HEK293 (cell line): ENCODE measurements around the gene CELSR1.

Source experiments
- CTCF ChIA-PET: fragments of 350-600 bp; formaldehyde crosslinking; extraction: SDS; loops from one replicate; lab custom pipeline; 2021; ENCODE audit warnings: antibody characterized with exemption; lab: Yijun Ruan, JAX
- POLR2A ChIA-PET: fragments of 300-600 bp; formaldehyde crosslinking; extraction: SDS; loops from one replicate; lab custom pipeline; 2020; ENCODE audit warnings: antibody characterized with exemption, inconsistent platforms; lab: Yijun Ruan, JAX
- H3K27ac ChIP-seq: fragments of 200-500 bp; sonication (Bioruptor generic); 2 replicates; pipeline ENCODE4 v1.5.1; 2014; ENCODE audit warnings: low read depth, low read length, control low read depth, inconsistent platforms; ENCODE audit errors: extremely low read depth
- H3K36me3 ChIP-seq, 2 experiments: fragments of 200-500 bp in 1 of 2; sonication (Bioruptor generic) in 1 of 2; 1 replicate in 1 of 2; 2 replicates in 1 of 2; pipeline ENCODE4 v1.5.1; 2014 to 2017; ENCODE audit warnings: inconsistent platforms in 2 of 2, low read length in 2 of 2; ENCODE audit not compliant: control insufficient read depth in 2 of 2, insufficient read depth in 1 of 2
- H3K4me1 ChIP-seq: fragments of 200-500 bp; sonication (Bioruptor generic); 2 replicates; pipeline ENCODE4 v1.5.1; 2014; ENCODE audit warnings: mild to moderate bottlenecking, low read length, inconsistent platforms; ENCODE audit not compliant: control insufficient read depth, insufficient read depth
- H3K4me3 ChIP-seq: 2 replicates; pipeline ENCODE4 v1.5.1; 2011; ENCODE audit warnings: low read depth, mild to moderate bottlenecking, control low read depth, low read length, moderate library complexity
- H3K9me3 ChIP-seq: fragments of 200-500 bp; sonication (Bioruptor generic); 2 replicates; pipeline ENCODE4 v1.5.1; 2014; ENCODE audit warnings: low read depth, low read length, inconsistent platforms; ENCODE audit not compliant: control insufficient read depth, insufficient read depth
- HOXA7 ChIP-seq: sonication (generic); formaldehyde crosslinking; IDR thresholded peaks from 2 replicates; pipeline ENCODE4 v1.8.1; 2022; ENCODE audit warnings: missing genetic modification reagents, borderline replicate concordance
- HOXC10 ChIP-seq: sonication (generic); formaldehyde crosslinking; IDR thresholded peaks from 2 replicates; pipeline ENCODE4 v1.8.1; 2023; ENCODE audit warnings: mild to moderate bottlenecking, missing genetic modification reagents
- KLF1 ChIP-seq: fragments of 450-650 bp; formaldehyde crosslinking; IDR thresholded peaks from 2 replicates; pipeline ENCODE4 v1.5.1; 2016; ENCODE audit warnings: missing biosample characterization, missing genetic modification characterization
- PRDM1 ChIP-seq: fragments of 450-650 bp; formaldehyde crosslinking; IDR thresholded peaks from 2 replicates; pipeline ENCODE4; 2016; ENCODE audit warnings: missing biosample characterization, missing genetic modification characterization
- SP2 ChIP-seq: fragments of 450-650 bp; formaldehyde crosslinking; IDR thresholded peaks from 2 replicates; pipeline ENCODE4 v1.5.1; 2016; ENCODE audit warnings: missing biosample characterization, missing genetic modification characterization
- TCF7L2 ChIP-seq: IDR thresholded peaks from 2 replicates; pipeline ENCODE4 v1.6.1; 2011; ENCODE audit warnings: low read depth, mild to moderate bottlenecking, inconsistent platforms, low read length, moderate library complexity, borderline replicate concordance
- ZEB2 ChIP-seq: fragments of 450-650 bp; formaldehyde crosslinking; IDR thresholded peaks from 2 replicates; pipeline ENCODE4 v1.5.1; 2016; ENCODE audit warnings: missing biosample characterization, missing genetic modification characterization
- ZFP69B ChIP-seq: fragments of 450-650 bp; formaldehyde crosslinking; IDR thresholded peaks from 2 replicates; pipeline ENCODE4 v1.5.1; 2016; ENCODE audit warnings: missing biosample characterization, missing genetic modification characterization
- ZNF184 ChIP-seq: fragments of 450-650 bp; IDR thresholded peaks from 2 replicates; pipeline ENCODE4 v1.5.1; 2018; ENCODE audit warnings: missing biosample characterization, mild to moderate bottlenecking, missing genetic modification characterization
- ZNF19 ChIP-seq: fragments of 450-650 bp; formaldehyde crosslinking; IDR thresholded peaks from 2 replicates; pipeline ENCODE4; 2016; ENCODE audit warnings: missing biosample characterization, missing genetic modification characterization, low read depth
- ZNF623 ChIP-seq: fragments of 450-650 bp; formaldehyde crosslinking; IDR thresholded peaks from 2 replicates; pipeline ENCODE4 v1.5.1; 2016; ENCODE audit warnings: missing biosample characterization, missing genetic modification characterization
- ZNF768 ChIP-seq: fragments of 450-650 bp; formaldehyde crosslinking; IDR thresholded peaks from 2 replicates; pipeline ENCODE4 v1.5.1; 2018; ENCODE audit warnings: missing biosample characterization, mild to moderate bottlenecking, missing genetic modification characterization
- ZNF777 ChIP-seq: fragments of 450-650 bp; formaldehyde crosslinking; IDR thresholded peaks from 2 replicates; pipeline ENCODE4 v1.5.1; 2017; ENCODE audit warnings: missing biosample characterization, missing genetic modification characterization, borderline replicate concordance
- TF ChIP-seq, protein P1 (sequence below): fragments of 450-650 bp; formaldehyde crosslinking; optimal IDR thresholded peaks from 2 replicates; pipeline ENCODE3; 2016; ENCODE audit warnings: missing biosample characterization, mild to moderate bottlenecking, missing genetic modification characterization
- TF ChIP-seq, protein P2 (sequence below): fragments of 450-650 bp; formaldehyde crosslinking; IDR thresholded peaks from 2 replicates; pipeline ENCODE4 v1.5.1; 2016; ENCODE audit warnings: missing biosample characterization, missing genetic modification characterization
- TF ChIP-seq, protein P3 (sequence below): fragments of 450-650 bp; formaldehyde crosslinking; IDR thresholded peaks from 2 replicates; pipeline ENCODE4 v1.5.1; 2016; ENCODE audit warnings: missing biosample characterization, missing genetic modification characterization
- TF ChIP-seq, protein P4 (sequence below): fragments of 450-650 bp; formaldehyde crosslinking; IDR thresholded peaks from 2 replicates; pipeline ENCODE4 v1.5.1; 2016; ENCODE audit warnings: missing biosample characterization, missing genetic modification characterization

CELSR1 gene

DNA sequence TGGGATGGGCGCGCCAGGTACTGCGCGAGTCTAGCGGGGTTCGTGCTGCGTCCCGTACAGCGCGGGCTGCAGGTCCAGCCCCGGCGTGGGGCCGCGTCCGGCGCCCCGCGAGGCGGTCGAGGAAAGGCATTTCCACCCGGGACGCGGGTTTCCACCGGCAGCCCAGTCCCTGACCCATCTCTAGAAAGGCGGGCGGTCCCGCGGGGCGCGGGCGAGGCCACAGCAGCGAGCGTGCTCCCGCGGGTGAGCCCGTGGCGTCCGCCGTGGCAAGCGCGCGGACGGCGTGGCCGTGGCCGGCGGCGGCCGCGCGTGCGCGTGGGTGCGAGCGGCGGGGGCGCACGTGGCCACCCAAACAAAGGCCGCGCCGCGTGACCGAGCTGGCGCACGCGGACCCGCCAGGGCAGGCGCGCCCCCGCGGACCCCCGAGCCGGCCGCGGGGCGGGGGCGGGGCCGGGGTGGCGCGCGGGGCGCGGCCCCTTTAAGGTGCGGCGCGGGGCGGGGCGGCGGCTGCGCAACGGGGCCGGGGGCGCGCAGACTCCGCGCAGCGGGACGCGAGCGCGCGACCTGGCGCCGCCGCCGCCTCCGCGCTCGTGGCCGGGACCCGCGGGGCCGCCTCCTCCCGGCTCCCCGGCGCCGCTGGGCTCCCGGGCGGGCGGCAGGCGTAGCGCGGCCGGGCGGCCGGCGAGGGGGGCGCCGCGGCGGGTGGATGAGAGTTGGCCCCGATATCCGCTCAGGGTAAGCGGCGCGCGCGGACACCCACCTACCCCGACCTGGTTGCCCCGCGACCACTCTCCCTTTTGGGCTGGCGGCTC lies 39.3 kb upstream of the CELSR1 start:
- ChIA-PET CTCF (interaction anchor here (2.1 kb wide), 1 partner anchor 13 kb away, joined by 10 read pairs; no protein-coding TSS in a partner anchor), POLR2A (no interaction called here)
- Histone ChIP-seq H3K4me1 (peaks cover 24% of the 10 kb centered on the region), H3K36me3 (no peaks in the 10 kb centered on the region), H3K9me3 (no peaks in the 10 kb centered on the region), H3K27ac (peak overlapping the region; percentile 80; the same call in 1 of the 2 replicates), H3K4me3 (peak overlapping the region; percentile 55)
- TF ChIP-seq, protein P1, sequence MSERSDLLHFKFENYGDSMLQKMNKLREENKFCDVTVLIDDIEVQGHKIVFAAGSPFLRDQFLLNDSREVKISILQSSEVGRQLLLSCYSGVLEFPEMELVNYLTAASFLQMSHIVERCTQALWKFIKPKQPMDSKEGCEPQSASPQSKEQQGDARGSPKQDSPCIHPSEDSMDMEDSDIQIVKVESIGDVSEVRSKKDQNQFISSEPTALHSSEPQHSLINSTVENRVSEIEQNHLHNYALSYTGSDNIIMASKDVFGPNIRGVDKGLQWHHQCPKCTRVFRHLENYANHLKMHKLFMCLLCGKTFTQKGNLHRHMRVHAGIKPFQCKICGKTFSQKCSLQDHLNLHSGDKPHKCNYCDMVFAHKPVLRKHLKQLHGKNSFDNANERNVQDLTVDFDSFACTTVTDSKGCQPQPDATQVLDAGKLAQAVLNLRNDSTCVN (tag by site-specific recombination) = peak; percentile 12
- TF ChIP-seq ZNF19 = no peak
- TF ChIP-seq ZNF768 = no peak

DNA sequence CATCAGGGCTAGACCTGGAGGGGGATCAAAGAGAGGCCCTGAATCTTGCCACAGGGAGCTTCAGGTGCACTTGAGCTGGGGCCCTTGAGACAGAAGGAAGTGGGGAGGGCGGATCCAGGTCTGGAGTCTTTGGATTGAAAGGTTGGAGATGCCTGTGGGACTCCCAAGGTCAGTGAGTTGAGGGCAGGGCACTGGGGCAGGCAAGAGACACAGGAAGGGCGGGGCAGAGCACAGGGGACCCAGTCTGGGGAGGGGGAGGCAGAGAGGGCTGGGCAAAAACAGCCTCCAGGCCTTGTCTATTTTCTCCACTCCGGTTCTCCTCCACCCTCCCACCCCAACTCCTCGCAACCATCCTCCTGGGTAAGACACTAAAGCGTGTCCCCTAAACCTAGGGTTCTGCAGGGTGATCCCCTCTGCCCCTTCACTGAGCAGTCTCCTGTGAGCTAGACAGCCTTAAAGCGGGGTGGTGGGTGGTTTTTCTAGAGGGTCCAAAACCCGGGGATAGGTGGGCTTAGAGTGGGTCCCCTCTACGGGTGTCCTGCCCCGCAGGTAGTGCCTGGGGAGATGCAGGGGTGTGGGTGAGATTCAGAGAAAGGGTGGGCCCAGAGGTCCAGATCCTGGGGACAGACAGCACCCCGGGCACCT lies 38.6 kb upstream of the CELSR1 start:
- H3K4me1 ChIP-seq = peaks cover 24% of the 10 kb centered on the region
- no peaks in the 10 kb centered on the region for H3K36me3 ChIP-seq
- TF ChIP-seq ZNF184 (tag by site-specific recombination) = no peak
- peak; percentile 77 for TF ChIP-seq KLF1 (tag by site-specific recombination)
- TF ChIP-seq PRDM1 (tag by site-specific recombination) = no peak
- TF ChIP-seq HOXA7 (CRISPR knock-in tag) = no peak
- no peak for TF ChIP-seq ZNF777 (tag by site-specific recombination)
- TF ChIP-seq, protein P2, sequence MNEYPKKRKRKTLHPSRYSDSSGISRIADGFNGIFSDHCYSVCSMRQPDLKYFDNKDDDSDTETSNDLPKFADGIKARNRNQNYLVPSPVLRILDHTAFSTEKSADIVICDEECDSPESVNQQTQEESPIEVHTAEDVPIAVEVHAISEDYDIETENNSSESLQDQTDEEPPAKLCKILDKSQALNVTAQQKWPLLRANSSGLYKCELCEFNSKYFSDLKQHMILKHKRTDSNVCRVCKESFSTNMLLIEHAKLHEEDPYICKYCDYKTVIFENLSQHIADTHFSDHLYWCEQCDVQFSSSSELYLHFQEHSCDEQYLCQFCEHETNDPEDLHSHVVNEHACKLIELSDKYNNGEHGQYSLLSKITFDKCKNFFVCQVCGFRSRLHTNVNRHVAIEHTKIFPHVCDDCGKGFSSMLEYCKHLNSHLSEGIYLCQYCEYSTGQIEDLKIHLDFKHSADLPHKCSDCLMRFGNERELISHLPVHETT (tag by site-specific recombination) = no peak
- TF ChIP-seq HOXC10 (CRISPR knock-in tag) = no peak
- TF ChIP-seq ZNF623 (tag by site-specific recombination) = peak; percentile 34; the same call in 1 of the 2 replicates
- TF ChIP-seq ZEB2 = no peak
- TF ChIP-seq ZFP69B (tag by site-specific recombination) = peak; percentile 44; the same call in 1 of the 2 replicates
- no peak for TF ChIP-seq TCF7L2
- peak; percentile 46 for TF ChIP-seq SP2 (tag by site-specific recombination)
- TF ChIP-seq, protein P3, sequence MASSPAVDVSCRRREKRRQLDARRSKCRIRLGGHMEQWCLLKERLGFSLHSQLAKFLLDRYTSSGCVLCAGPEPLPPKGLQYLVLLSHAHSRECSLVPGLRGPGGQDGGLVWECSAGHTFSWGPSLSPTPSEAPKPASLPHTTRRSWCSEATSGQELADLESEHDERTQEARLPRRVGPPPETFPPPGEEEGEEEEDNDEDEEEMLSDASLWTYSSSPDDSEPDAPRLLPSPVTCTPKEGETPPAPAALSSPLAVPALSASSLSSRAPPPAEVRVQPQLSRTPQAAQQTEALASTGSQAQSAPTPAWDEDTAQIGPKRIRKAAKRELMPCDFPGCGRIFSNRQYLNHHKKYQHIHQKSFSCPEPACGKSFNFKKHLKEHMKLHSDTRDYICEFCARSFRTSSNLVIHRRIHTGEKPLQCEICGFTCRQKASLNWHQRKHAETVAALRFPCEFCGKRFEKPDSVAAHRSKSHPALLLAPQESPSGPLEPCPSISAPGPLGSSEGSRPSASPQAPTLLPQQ (tag by site-specific recombination) = peak; percentile 72
- TF ChIP-seq, protein P4, sequence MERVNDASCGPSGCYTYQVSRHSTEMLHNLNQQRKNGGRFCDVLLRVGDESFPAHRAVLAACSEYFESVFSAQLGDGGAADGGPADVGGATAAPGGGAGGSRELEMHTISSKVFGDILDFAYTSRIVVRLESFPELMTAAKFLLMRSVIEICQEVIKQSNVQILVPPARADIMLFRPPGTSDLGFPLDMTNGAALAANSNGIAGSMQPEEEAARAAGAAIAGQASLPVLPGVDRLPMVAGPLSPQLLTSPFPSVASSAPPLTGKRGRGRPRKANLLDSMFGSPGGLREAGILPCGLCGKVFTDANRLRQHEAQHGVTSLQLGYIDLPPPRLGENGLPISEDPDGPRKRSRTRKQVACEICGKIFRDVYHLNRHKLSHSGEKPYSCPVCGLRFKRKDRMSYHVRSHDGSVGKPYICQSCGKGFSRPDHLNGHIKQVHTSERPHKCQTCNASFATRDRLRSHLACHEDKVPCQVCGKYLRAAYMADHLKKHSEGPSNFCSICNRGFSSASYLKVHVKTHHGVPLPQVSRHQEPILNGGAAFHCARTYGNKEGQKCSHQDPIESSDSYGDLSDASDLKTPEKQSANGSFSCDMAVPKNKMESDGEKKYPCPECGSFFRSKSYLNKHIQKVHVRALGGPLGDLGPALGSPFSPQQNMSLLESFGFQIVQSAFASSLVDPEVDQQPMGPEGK (tag by site-specific recombination) = 0 out of 2 replicates have a peak, but pooled peaks have one; percentile 14
- H3K9me3 ChIP-seq = no peaks in the 10 kb centered on the region
- peak overlapping the region; percentile 23; the same call in 1 of the 2 replicates for H3K4me3 ChIP-seq
- CTCF ChIA-PET = interaction anchor here (1.1 to 2.1 kb wide), 2 partner anchors 12 to 18 kb away, joined by 4 to 10 read pairs; no protein-coding TSS in a partner anchor
- POLR2A ChIA-PET = interaction anchor here (1.0 to 1.5 kb wide), 2 partner anchors 159 to 186 kb away, joined by 4 to 5 read pairs; partner anchors contain the start of gene TBC1D22A
- H3K27ac ChIP-seq = peak overlapping the region; percentile 73; the same call in 1 of the 2 replicates
